Measurements from ENCODE around the gene MATN3.

DNA sequence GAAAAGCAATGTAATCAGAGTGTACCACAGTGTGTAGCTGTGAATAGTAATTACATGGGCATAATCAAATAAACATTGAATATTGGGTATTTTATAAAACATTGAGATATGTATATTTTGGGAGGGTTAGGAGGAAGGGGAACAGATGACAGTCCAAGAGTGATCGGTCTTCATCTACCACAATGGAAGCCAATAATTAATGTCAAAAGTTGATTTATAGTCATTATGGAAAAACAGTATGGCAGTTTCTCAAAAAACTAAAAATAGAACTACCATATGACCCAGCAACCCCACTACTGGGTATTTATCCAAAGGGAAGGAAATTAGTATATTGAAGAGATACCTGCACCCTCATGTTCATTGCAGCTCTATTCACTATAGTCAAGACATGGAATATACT, 44.8 kb upstream of the MATN3 start:
- TF ChIP-seq, protein P1, sequence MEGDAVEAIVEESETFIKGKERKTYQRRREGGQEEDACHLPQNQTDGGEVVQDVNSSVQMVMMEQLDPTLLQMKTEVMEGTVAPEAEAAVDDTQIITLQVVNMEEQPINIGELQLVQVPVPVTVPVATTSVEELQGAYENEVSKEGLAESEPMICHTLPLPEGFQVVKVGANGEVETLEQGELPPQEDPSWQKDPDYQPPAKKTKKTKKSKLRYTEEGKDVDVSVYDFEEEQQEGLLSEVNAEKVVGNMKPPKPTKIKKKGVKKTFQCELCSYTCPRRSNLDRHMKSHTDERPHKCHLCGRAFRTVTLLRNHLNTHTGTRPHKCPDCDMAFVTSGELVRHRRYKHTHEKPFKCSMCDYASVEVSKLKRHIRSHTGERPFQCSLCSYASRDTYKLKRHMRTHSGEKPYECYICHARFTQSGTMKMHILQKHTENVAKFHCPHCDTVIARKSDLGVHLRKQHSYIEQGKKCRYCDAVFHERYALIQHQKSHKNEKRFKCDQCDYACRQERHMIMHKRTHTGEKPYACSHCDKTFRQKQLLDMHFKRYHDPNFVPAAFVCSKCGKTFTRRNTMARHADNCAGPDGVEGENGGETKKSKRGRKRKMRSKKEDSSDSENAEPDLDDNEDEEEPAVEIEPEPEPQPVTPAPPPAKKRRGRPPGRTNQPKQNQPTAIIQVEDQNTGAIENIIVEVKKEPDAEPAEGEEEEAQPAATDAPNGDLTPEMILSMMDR (IDR thresholded peaks at IDR 0.05; ENCODE audit: low read depth, low read length), result no peak
- TF ChIP-seq EZH2phosphoT487 (IDR thresholded peaks at IDR 0.05; ENCODE audit: low read depth), result no peak

Measured in OCI-LY3 (cell line).